ENCODE data around the gene GSG1L. TPM values are rescaled to one million over a fixed set of nuclear protein-coding genes. Genes with fewer than 3 reads are reported as not detected.
"Not testable (repeated sequence)": the region's sequence is repeated elsewhere in the genome, so short reads cannot be mapped to it uniquely, and the experiment has no call there.

GSG1L gene
- polyA plus RNA-seq, 4 donors, result 0.09 to 0.22 TPM; not detected in 2

- H3K27me3 ChIP-seq (ENCODE audit: control insufficient read depth in 3 of 3, insufficient read depth in 3 of 3, low read length in 3 of 3), result no peaks in the 10 kb centered on the region
- no peaks in the 10 kb centered on the region for H3K4me1 ChIP-seq (ENCODE audit: control insufficient read depth in 3 of 3, insufficient read depth in 2 of 3, low read depth in 1 of 3, low read length in 2 of 3)
- 69 to 90% (median 73%) methylated on average over 5 of the region's 5 CpGs for WGBS, 3 donors
- H3K4me3 ChIP-seq (ENCODE audit: low read depth in 1 of 3, low read length in 3 of 3), result no peak overlapping the region
- no peak overlapping the region for H3K27ac ChIP-seq (ENCODE audit: low read depth in 1 of 3, low read length in 2 of 3)
- H3K36me3 ChIP-seq (ENCODE audit: control insufficient read depth in 3 of 3, insufficient read depth in 2 of 3, low read depth in 1 of 3, low read length in 3 of 3), result no peaks in the 10 kb centered on the region
- no peak for DNase-seq
- H3K9me3 ChIP-seq (ENCODE audit: control insufficient read depth in 2 of 2, insufficient read depth in 1 of 2, low read depth in 1 of 2, low read length in 1 of 2), result no peaks in the 10 kb centered on the region
- FAIRE-seq, result no peak
Measured at GRCh38 chr16:27982184-27982583, 81.3 kb downstream of the GSG1L start.

- no peak overlapping the region for H3K27ac ChIP-seq (ENCODE audit: low read depth in 1 of 3, low read length in 2 of 3)
- DNase-seq (no peak), FAIRE-seq (no peak)
- no peaks in the 10 kb centered on the region for H3K36me3 ChIP-seq (ENCODE audit: control insufficient read depth in 3 of 3, insufficient read depth in 2 of 3, low read depth in 1 of 3, low read length in 3 of 3)
- no peaks in the 10 kb centered on the region for H3K4me1 ChIP-seq (ENCODE audit: control insufficient read depth in 3 of 3, insufficient read depth in 2 of 3, low read depth in 1 of 3, low read length in 2 of 3)
- H3K9me3 ChIP-seq (ENCODE audit: control insufficient read depth in 2 of 2, insufficient read depth in 1 of 2, low read depth in 1 of 2, low read length in 1 of 2), result no peaks in the 10 kb centered on the region
- H3K27me3 ChIP-seq (ENCODE audit: control insufficient read depth in 3 of 3, insufficient read depth in 3 of 3, low read length in 3 of 3), result no peaks in the 10 kb centered on the region
- H3K4me3 ChIP-seq (ENCODE audit: low read depth in 1 of 3, low read length in 3 of 3), result no peak overlapping the region
- WGBS, 3 donors, result 53 to 64% (median 55%) methylated on average over 9 of the region's 9 CpGs
Measured at GRCh38 chr16:27980919-27981700, 82.4 kb downstream of the GSG1L start.

- Histone ChIP-seq H3K9me3 (ENCODE audit: control insufficient read depth in 2 of 2, insufficient read depth in 1 of 2, low read depth in 1 of 2, low read length in 1 of 2) (no peaks in the 10 kb centered on the region), H3K27me3 (ENCODE audit: control insufficient read depth in 3 of 3, insufficient read depth in 3 of 3, low read length in 3 of 3) (no peaks in the 10 kb centered on the region), H3K4me1 (ENCODE audit: control insufficient read depth in 3 of 3, insufficient read depth in 2 of 3, low read depth in 1 of 3, low read length in 2 of 3) (no peaks in the 10 kb centered on the region), H3K27ac (ENCODE audit: low read depth in 1 of 3, low read length in 2 of 3) (no peak overlapping the region), H3K4me3 (ENCODE audit: low read depth in 1 of 3, low read length in 3 of 3) (no peak overlapping the region), H3K36me3 (ENCODE audit: control insufficient read depth in 3 of 3, insufficient read depth in 2 of 3, low read depth in 1 of 3, low read length in 3 of 3) (no peaks in the 10 kb centered on the region)
- FAIRE-seq (no peak), DNase-seq (no peak)
- 62 to 66% (median 63%) methylated on average over 11 of the region's 11 CpGs for WGBS, 3 donors
Measured at GRCh38 chr16:27980076-27980775, 83.3 kb downstream of the GSG1L start.

GRCh38 chr16:27979668-27980067, 83.8 kb downstream of the GSG1L start:
- H3K27ac ChIP-seq (ENCODE audit: low read depth in 1 of 3, low read length in 2 of 3); H3K4me1 ChIP-seq (ENCODE audit: control insufficient read depth in 3 of 3, insufficient read depth in 2 of 3, low read depth in 1 of 3, low read length in 2 of 3); H3K27me3 ChIP-seq (ENCODE audit: control insufficient read depth in 3 of 3, insufficient read depth in 3 of 3, low read length in 3 of 3); H3K36me3 ChIP-seq (ENCODE audit: control insufficient read depth in 3 of 3, insufficient read depth in 2 of 3, low read depth in 1 of 3, low read length in 3 of 3); DNase-seq; FAIRE-seq; H3K9me3 ChIP-seq (ENCODE audit: control insufficient read depth in 2 of 2, insufficient read depth in 1 of 2, low read depth in 1 of 2, low read length in 1 of 2); H3K4me3 ChIP-seq (ENCODE audit: low read depth in 1 of 3, low read length in 3 of 3): not testable (repeated sequence)
- WGBS, 3 donors, result 57 to 65% (median 60%) methylated on average over 3 of the region's 3 CpGs

- H3K9me3 ChIP-seq (ENCODE audit: control insufficient read depth in 2 of 2, insufficient read depth in 1 of 2, low read depth in 1 of 2, low read length in 1 of 2), result no peaks in the 10 kb centered on the region
- no peaks in the 10 kb centered on the region for H3K4me1 ChIP-seq (ENCODE audit: control insufficient read depth in 3 of 3, insufficient read depth in 2 of 3, low read depth in 1 of 3, low read length in 2 of 3)
- no peaks in the 10 kb centered on the region for H3K36me3 ChIP-seq (ENCODE audit: control insufficient read depth in 3 of 3, insufficient read depth in 2 of 3, low read depth in 1 of 3, low read length in 3 of 3)
- H3K27ac ChIP-seq (ENCODE audit: low read depth in 1 of 3, low read length in 2 of 3), result no peak overlapping the region
- DNase-seq, result no peak
- H3K4me3 ChIP-seq (ENCODE audit: low read depth in 1 of 3, low read length in 3 of 3), result no peak overlapping the region
- WGBS, 3 donors, result 80 to 82% (median 81%) methylated on average over 4 of the region's 4 CpGs
- FAIRE-seq, result no peak
- no peaks in the 10 kb centered on the region for H3K27me3 ChIP-seq (ENCODE audit: control insufficient read depth in 3 of 3, insufficient read depth in 3 of 3, low read length in 3 of 3)
Measured at GRCh38 chr16:27978876-27979275, 84.6 kb downstream of the GSG1L start.

GRCh38 chr16:27977966-27978365, 85.5 kb downstream of the GSG1L start:
- Histone ChIP-seq H3K27ac (ENCODE audit: low read depth in 1 of 3, low read length in 2 of 3) (no peak overlapping the region), H3K4me1 (ENCODE audit: control insufficient read depth in 3 of 3, insufficient read depth in 2 of 3, low read depth in 1 of 3, low read length in 2 of 3) (no peaks in the 10 kb centered on the region), H3K9me3 (ENCODE audit: control insufficient read depth in 2 of 2, insufficient read depth in 1 of 2, low read depth in 1 of 2, low read length in 1 of 2) (no peaks in the 10 kb centered on the region), H3K27me3 (ENCODE audit: control insufficient read depth in 3 of 3, insufficient read depth in 3 of 3, low read length in 3 of 3) (no peaks in the 10 kb centered on the region), H3K4me3 (ENCODE audit: low read depth in 1 of 3, low read length in 3 of 3) (no peak overlapping the region), H3K36me3 (ENCODE audit: control insufficient read depth in 3 of 3, insufficient read depth in 2 of 3, low read depth in 1 of 3, low read length in 3 of 3) (no peaks in the 10 kb centered on the region)
- WGBS, 3 donors, result 70 to 78% (median 73%) methylated on average over 7 of the region's 7 CpGs
- FAIRE-seq (no peak), DNase-seq (no peak)

GRCh38 chr16:27976990-27977389, 86.5 kb downstream of the GSG1L start:
- H3K4me1 ChIP-seq (ENCODE audit: control insufficient read depth in 3 of 3, insufficient read depth in 2 of 3, low read depth in 1 of 3, low read length in 2 of 3), result no peaks in the 10 kb centered on the region
- H3K4me3 ChIP-seq (ENCODE audit: low read depth in 1 of 3, low read length in 3 of 3), result no peak overlapping the region
- no peaks in the 10 kb centered on the region for H3K9me3 ChIP-seq (ENCODE audit: control insufficient read depth in 2 of 2, insufficient read depth in 1 of 2, low read depth in 1 of 2, low read length in 1 of 2)
- no peak for DNase-seq
- no peaks in the 10 kb centered on the region for H3K36me3 ChIP-seq (ENCODE audit: control insufficient read depth in 3 of 3, insufficient read depth in 2 of 3, low read depth in 1 of 3, low read length in 3 of 3)
- 82 to 86% (median 85%) methylated on average over 9 of the region's 9 CpGs for WGBS, 3 donors
- FAIRE-seq, result no peak
- H3K27ac ChIP-seq (ENCODE audit: low read depth in 1 of 3, low read length in 2 of 3), result no peak overlapping the region
- H3K27me3 ChIP-seq (ENCODE audit: control insufficient read depth in 3 of 3, insufficient read depth in 3 of 3, low read length in 3 of 3), result no peaks in the 10 kb centered on the region

GRCh38 chr16:27974896-27975540, 88.5 kb downstream of the GSG1L start:
- H3K9me3 ChIP-seq (ENCODE audit: control insufficient read depth in 2 of 2, insufficient read depth in 1 of 2, low read depth in 1 of 2, low read length in 1 of 2), result no peaks in the 10 kb centered on the region
- FAIRE-seq (no peak), DNase-seq (no peak)
- no peak overlapping the region for H3K4me3 ChIP-seq (ENCODE audit: low read depth in 1 of 3, low read length in 3 of 3)
- 79 to 83% (median 81%) methylated on average over 11 of the region's 11 CpGs for WGBS, 3 donors
- H3K27me3 ChIP-seq (ENCODE audit: control insufficient read depth in 3 of 3, insufficient read depth in 3 of 3, low read length in 3 of 3), result no peaks in the 10 kb centered on the region
- H3K4me1 ChIP-seq (ENCODE audit: control insufficient read depth in 3 of 3, insufficient read depth in 2 of 3, low read depth in 1 of 3, low read length in 2 of 3), result no peaks in the 10 kb centered on the region
- H3K36me3 ChIP-seq (ENCODE audit: control insufficient read depth in 3 of 3, insufficient read depth in 2 of 3, low read depth in 1 of 3, low read length in 3 of 3), result no peaks in the 10 kb centered on the region
- H3K27ac ChIP-seq (ENCODE audit: low read depth in 1 of 3, low read length in 2 of 3), result no peak overlapping the region
